Measurements from ENCODE around the gene INSM1.

The INSM1 gene

DNA sequence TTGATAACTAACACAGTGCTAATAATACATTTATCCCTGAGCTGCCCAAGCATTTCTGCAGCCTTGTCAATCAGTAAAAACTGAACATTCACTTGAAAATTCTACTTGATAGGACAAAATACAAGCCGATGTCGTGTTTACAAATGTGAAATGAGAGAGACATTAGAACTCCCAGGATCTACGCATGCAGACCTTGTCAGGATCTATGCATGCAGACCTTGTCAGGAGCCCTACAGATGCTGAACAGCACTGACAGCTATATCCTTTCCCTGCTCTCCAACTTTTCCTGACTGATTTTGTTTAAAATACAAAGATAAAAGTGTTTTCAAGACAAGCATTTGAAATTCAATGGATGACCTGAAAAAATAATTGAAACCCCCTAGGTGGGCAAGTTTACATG, 28.9 kb downstream of the INSM1 start:
- no peak for ATAC-seq
- peaks cover 6% of the 10 kb centered on the region for H3K36me3 Mint-ChIP-seq

DNA sequence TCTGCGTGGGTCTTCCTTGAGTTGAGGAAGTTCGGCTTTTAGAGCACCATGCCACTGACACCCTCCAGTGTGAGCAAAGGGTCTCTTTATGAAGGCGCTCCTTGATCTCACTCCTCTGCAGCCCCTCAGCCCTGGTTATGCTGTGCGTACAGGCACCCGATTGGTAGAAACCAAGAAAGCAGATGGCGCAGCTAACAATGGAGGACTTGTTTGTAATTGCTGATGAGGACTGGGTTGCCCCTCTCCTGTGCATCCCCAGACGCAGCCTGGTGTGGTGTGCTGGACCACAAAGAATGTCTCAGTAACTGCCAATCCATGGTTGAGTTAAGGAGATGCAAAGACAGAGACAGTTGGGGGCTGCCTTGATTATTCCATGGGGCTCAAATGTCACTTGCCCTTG, 30.2 kb downstream of the INSM1 start:
- no peak for DNase-seq (ENCODE audit: low spot score in 2 of 2)
- Mint-ChIP-seq H3K36me3 (no peaks in the 10 kb centered on the region), H3K4me1 (no peaks in the 10 kb centered on the region), H3K9me3 (no peaks in the 10 kb centered on the region), H3K27ac (no peak overlapping the region), H3K4me3 (no peak overlapping the region)
- no peak for ATAC-seq

More for the DNA sequence above, 28.9 kb downstream of the INSM1 start:
- H3K4me1 Mint-ChIP-seq, result no peaks in the 10 kb centered on the region
- H3K4me3 Mint-ChIP-seq, result no peak overlapping the region
- no peak for DNase-seq (ENCODE audit: low spot score in 2 of 2)
- H3K27ac Mint-ChIP-seq, result no peak overlapping the region
- H3K9me3 Mint-ChIP-seq, result no peaks in the 10 kb centered on the region

DNA sequence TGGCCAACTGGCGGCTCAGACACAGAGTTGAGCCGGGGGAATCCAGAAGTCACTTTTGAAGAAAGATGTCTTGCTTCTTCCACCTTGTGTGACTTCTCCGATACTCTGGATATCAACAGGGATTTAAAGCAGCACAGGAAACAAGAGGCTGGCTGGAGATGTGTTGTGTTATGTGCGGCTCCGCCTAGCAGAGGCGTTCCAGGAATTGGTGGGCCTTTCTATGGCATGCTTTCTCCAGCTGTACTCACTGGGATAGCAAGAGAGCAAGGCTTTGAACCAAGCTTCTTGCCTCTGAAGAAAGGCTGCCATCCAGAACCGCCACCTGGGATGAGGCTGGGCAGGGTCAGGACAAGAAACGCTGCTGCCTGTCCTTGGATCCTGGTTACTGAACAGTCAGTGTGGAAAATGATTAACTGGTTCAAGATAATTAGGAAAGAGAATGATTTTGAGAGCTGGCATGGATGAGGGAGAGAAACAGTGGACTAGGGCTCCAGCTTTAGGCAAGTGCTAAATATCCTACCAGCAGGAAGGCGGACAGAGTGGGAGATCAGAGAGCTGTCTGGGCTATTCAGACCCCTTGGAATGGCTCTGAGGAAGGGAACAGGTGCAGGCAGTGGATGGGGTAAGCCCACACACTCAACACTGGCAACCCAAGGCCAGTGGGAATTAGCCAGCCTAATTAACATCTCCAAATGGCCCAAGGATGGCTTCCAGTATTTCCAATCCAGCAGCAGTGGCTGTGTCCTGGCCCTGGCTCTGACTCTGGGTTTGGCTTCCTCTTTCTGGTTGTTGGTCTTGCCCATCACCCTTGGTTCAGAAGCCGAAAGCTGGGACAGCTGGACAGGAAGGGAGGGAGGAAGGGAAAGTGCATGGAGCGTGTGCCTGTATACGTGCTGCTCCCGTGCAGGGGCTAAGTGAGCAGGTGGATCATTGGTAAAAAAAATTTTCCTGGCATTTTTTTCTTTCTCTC, 31.9 kb downstream of the INSM1 start:
- no peak overlapping the region for H3K27ac Mint-ChIP-seq
- H3K9me3 Mint-ChIP-seq, result no peaks in the 10 kb centered on the region
- no peak overlapping the region for H3K4me3 Mint-ChIP-seq
- no peaks in the 10 kb centered on the region for H3K4me1 Mint-ChIP-seq
- ATAC-seq (no peak), DNase-seq (ENCODE audit: low spot score in 2 of 2) (no peak)
- no peaks in the 10 kb centered on the region for H3K36me3 Mint-ChIP-seq

DNA sequence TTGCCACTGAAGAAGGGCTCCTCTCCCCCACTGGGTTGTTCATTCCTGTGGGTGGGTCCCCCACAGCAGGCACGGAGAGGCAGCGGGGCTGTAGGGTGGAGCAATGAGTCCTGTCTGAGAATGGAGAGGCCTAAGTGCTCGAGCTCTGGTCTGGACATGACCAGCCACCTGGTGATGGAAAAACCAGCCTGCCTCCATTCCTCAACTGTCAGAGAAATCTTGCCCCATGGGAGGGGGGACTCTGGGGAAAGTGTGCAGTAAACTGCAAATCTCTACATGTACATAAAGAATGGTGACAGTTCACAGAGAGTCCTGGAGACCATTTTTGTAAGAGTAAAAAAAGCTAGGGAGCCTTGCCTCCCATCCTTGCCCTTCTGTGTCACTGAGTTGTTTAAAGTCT, 34.1 kb downstream of the INSM1 start:
- no peaks in the 10 kb centered on the region for H3K4me1 Mint-ChIP-seq

DNA sequence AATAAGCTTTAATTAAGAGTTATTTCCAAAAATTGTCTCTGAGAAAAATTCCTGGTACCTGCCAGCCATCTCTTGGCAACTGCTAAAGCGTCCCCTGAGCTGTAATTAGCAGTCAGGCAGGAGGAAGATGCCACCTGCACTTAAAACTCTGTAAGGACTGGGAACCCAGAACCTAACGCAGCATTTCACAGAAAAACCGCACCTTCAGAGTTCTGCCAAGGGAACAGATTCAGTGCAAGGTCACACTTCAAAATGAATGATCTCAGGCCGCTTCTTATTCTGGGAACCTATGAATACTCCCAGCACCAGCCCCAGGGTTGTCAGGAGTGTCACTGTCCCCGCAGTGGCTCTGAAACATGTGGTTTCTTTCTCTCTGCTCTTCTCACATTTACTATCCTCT, 36.7 kb downstream of the INSM1 start:
- DNase-seq (ENCODE audit: low spot score in 2 of 2) (no peak), ATAC-seq (no peak)
- no peaks in the 10 kb centered on the region for H3K36me3 Mint-ChIP-seq
- no peak overlapping the region for H3K27ac Mint-ChIP-seq
- H3K4me1 Mint-ChIP-seq, result no peaks in the 10 kb centered on the region
- H3K9me3 Mint-ChIP-seq, result no peaks in the 10 kb centered on the region
- no peak overlapping the region for H3K4me3 Mint-ChIP-seq

More for the DNA sequence above, 34.1 kb downstream of the INSM1 start:
- Mint-ChIP-seq H3K4me3 (no peak overlapping the region), H3K36me3 (no peaks in the 10 kb centered on the region), H3K27ac (no peak overlapping the region), H3K9me3 (no peaks in the 10 kb centered on the region)
- no peak for DNase-seq (ENCODE audit: low spot score in 2 of 2)
- no peak for ATAC-seq

DNA sequence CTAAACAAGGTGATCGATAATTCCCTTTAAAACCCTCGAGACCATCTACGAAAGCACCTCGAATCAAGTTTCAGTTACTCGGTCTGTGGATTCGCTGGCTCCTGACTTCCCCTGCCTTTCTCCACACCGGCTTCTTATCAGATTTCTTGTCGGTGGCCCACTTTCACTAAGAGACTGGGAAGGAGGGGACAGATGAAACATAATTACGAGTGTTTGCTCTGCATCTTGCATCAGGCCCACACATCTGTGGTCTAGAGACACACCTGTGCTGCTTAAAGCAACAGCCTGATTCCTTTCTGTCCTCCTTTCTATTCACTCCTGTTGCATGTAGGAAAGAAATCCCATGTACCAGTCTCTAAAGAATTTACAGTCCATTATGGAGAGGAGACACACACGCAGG, 37.7 kb downstream of the INSM1 start:
- Mint-ChIP-seq H3K4me3 (no peak overlapping the region), H3K36me3 (no peaks in the 10 kb centered on the region), H3K9me3 (no peaks in the 10 kb centered on the region), H3K27ac (no peak overlapping the region), H3K4me1 (no peaks in the 10 kb centered on the region)
- DNase-seq (ENCODE audit: low spot score in 2 of 2) (no peak), ATAC-seq (no peak)

DNA sequence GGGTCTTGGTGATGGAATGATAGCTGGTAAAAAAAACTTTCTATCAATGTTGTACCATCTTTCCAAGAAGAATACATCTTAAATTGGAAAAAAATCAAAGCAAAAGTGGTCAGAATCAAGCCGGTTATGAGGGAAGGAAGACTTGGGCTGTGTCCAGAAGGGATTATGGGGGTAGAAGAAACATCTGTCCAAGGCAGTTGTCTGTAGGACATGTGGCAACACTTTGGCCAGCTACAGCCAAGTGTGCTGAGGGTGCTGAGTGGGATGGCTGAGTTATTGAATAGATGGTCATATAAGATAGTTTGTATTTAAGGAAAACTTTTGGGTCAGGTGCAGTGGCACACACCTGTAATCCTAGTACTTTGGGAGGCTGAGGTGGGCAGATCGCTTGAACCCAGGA, 38.4 kb downstream of the INSM1 start:
- DNase-seq (ENCODE audit: low spot score in 2 of 2) (no peak), ATAC-seq (no peak)
- Mint-ChIP-seq H3K9me3 (no peaks in the 10 kb centered on the region), H3K36me3 (peaks cover under 1% of the 10 kb centered on the region), H3K4me3 (no peak overlapping the region), H3K27ac (no peak overlapping the region), H3K4me1 (no peaks in the 10 kb centered on the region)

DNA sequence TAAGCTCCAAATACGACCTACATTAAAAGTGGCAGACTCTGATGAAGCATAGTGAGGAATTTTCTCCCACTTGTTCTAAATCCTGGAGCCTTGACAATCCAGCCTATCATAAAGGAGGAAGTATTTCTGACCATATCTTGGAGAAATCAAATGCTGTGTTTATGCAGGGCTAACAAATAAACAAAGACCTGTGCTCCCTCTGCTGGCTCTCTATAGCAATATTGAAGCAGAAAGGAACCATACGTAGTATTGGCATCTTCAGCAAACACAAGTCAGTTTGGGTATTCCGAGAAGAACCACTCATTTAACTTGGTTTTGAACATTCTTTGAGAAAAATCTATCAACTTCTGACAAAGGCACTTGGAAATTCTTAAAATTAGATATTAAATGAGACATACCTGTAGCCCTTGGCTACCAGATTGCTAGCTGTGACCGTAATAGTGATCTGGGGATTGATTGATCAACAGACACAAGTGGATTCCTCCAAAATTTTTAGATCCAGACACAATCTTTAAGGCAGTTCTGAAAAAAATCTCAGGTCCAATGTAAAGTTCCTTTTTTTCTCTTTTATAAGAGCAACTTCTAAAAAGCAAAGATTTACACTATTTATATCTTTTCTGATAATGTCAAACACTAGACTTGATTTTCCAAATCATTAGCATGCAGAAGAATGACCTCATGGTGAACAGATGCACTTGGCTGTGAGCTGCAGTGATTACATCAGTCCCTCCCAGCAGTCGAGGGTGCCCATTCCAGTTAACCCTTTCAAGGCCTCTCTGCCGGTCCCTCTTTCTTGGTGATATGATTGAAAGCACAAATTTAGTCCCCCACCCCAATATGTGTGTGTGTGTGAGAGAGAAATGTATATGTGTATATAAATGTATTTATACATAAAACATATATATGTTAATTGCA, 40.2 kb downstream of the INSM1 start:
- Mint-ChIP-seq H3K9me3 (no peaks in the 10 kb centered on the region), H3K4me1 (peaks cover 18% of the 10 kb centered on the region), H3K36me3 (peaks cover 7% of the 10 kb centered on the region), H3K4me3 (no peak overlapping the region), H3K27ac (no peak overlapping the region)
- DNase-seq (ENCODE audit: low spot score in 2 of 2) (no peak), ATAC-seq (no peak)

DNA sequence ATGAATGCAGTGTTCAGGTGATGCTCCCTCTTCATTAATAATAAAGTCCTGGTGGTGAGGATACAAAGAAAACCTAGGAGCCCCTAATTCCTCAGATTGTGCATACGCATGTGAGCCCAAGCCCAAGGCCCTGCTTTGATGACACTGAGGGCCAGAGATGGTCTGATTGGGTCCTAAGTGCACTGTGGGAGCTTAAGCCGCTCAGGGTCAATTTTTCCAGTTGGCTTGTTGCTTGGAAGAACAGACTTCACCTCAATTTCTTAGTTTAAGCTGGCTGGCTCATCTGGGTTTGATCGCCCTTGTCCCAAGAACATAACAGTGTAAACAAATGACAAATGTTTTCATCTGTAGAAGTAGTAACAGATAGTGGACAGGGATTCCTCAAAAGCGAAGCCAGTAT, 41.4 kb downstream of the INSM1 start:
- H3K4me3 Mint-ChIP-seq, result no peak overlapping the region
- peaks cover 7% of the 10 kb centered on the region for H3K36me3 Mint-ChIP-seq
- H3K4me1 Mint-ChIP-seq, result peaks cover 21% of the 10 kb centered on the region
- H3K27ac Mint-ChIP-seq, result no peak overlapping the region
- ATAC-seq, result no peak
- no peaks in the 10 kb centered on the region for H3K9me3 Mint-ChIP-seq
- DNase-seq (ENCODE audit: low spot score in 2 of 2), result no peak

DNA sequence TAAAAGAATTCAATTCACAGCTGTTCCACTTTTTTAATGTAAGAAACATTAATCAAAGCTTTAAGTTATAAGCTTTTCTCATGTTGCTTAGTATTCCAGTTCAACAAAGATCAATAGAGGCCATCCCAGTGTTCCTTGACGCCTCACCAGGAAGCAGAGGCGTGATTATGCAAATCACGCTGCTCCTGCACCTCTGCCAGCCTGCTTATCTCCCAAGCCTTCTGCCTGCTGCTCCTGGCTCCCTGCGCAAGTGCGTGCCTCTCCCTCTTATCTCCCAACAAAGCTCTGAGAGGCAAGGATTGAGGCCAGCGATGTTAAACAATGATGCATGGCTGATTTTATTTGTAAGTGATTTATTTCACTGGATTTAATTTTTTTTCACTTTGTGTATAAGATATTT, 42.8 kb downstream of the INSM1 start:
- no peak overlapping the region for H3K4me3 Mint-ChIP-seq
- ATAC-seq (no peak), DNase-seq (ENCODE audit: low spot score in 2 of 2) (no peak)
- peaks cover 21% of the 10 kb centered on the region for H3K4me1 Mint-ChIP-seq
- H3K9me3 Mint-ChIP-seq, result no peaks in the 10 kb centered on the region
- H3K36me3 Mint-ChIP-seq, result peaks cover 7% of the 10 kb centered on the region
- H3K27ac Mint-ChIP-seq, result no peak overlapping the region

DNA sequence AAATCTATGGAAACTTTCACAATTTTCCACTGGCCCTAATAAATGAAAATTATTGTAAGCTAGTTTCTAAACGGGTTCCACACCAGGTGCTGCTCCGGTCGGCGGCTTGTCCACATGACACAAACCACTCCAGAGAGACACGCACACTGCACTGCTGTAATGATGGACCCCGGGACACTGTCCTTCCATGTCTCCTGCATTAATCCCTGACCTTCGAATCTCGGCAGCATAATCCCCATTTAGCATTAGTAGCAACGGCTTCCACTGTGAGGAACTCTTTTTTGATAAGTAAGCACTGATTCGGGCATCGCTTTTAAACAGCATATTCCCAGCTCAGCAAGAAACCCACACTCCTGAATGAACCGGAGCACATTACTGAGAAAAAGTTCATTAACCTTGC, 43.5 kb downstream of the INSM1 start:
- no peak overlapping the region for H3K27ac Mint-ChIP-seq
- ATAC-seq, result no peak

DNA sequence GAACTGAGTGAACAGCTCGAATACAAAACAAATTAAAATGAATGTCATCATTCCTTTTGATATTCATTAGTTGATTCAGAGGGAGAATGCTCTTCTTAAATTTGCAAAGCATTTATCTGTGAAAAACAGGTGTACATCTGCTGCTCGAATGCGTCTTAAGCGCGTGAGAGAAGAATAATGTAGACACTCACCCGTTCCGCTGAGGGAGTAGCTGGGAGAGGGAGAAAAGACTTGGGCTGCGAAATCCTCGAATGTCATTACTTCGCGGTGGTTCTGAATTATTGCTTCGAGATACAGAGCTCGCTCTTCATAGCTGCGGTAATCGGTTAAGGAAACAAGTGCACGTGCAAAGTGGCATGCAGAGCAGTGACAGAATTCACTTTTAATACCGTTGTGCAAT, 43.9 kb downstream of the INSM1 start:
- Mint-ChIP-seq H3K9me3 (no peaks in the 10 kb centered on the region), H3K4me1 (peaks cover 26% of the 10 kb centered on the region), H3K27ac (no peak overlapping the region), H3K4me3 (no peak overlapping the region), H3K36me3 (peaks cover 7% of the 10 kb centered on the region)
- DNase-seq (ENCODE audit: low spot score in 2 of 2) (no peak), ATAC-seq (no peak)

More for the DNA sequence above, 43.5 kb downstream of the INSM1 start:
- H3K9me3 Mint-ChIP-seq, result no peaks in the 10 kb centered on the region
- peaks cover 7% of the 10 kb centered on the region for H3K36me3 Mint-ChIP-seq
- no peak for DNase-seq (ENCODE audit: low spot score in 2 of 2)
- H3K4me1 Mint-ChIP-seq, result peaks cover 26% of the 10 kb centered on the region
- H3K4me3 Mint-ChIP-seq, result no peak overlapping the region

DNA sequence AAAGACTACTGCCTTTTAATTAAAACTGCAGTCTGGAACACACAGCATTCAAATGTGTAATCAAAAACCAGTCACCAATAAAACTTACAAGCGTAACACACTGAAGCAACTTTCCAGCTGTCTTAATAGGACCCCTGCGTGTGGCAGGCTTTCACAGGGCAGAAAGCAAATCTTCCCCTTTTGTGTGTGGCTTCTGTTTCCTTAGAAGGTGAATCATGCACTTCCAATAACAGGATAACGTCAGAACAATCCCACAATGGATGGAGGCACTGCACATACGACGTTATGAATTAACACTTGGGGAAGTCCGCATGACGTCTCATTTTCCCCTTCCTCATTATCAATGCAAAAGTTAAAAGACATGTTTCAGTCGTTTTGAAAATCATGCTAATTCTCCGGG, 44.8 kb downstream of the INSM1 start:
- Mint-ChIP-seq H3K4me3 (no peak overlapping the region), H3K36me3 (peaks cover 7% of the 10 kb centered on the region), H3K4me1 (peaks cover 32% of the 10 kb centered on the region), H3K27ac (peak overlapping the region; percentile 38), H3K9me3 (no peaks in the 10 kb centered on the region)
- peak; percentile 69 for ATAC-seq
- no peak for DNase-seq (ENCODE audit: low spot score in 2 of 2)

DNA sequence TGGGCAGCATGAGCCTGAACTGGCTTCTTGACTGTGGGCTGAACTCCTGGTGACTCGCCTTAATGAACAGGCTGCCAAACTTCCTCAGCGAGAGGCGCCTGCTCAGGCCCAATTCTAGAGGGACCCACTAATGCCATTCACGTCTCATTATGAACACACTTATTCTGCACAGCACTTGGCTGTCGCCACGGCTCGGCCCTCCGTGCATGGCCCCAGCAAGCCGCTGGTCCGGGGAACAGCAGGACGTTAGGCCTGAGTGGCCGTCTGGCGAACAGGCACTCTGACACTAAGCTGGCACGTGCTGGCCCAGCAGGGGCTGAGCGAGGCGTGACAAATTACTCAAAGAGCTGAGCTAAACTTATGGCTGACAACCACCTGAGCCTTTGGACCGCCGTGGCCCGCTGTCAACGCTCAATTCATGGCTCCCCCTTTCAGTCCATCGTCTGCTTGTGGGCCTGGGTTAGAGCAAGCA, 45.9 kb downstream of the INSM1 start:
- no peak overlapping the region for H3K27ac Mint-ChIP-seq
- ATAC-seq (no peak), DNase-seq (ENCODE audit: low spot score in 2 of 2) (no peak)
- H3K9me3 Mint-ChIP-seq, result no peaks in the 10 kb centered on the region
- peaks cover 37% of the 10 kb centered on the region for H3K4me1 Mint-ChIP-seq
- H3K4me3 Mint-ChIP-seq, result no peak overlapping the region
- H3K36me3 Mint-ChIP-seq, result peaks cover 7% of the 10 kb centered on the region

DNA sequence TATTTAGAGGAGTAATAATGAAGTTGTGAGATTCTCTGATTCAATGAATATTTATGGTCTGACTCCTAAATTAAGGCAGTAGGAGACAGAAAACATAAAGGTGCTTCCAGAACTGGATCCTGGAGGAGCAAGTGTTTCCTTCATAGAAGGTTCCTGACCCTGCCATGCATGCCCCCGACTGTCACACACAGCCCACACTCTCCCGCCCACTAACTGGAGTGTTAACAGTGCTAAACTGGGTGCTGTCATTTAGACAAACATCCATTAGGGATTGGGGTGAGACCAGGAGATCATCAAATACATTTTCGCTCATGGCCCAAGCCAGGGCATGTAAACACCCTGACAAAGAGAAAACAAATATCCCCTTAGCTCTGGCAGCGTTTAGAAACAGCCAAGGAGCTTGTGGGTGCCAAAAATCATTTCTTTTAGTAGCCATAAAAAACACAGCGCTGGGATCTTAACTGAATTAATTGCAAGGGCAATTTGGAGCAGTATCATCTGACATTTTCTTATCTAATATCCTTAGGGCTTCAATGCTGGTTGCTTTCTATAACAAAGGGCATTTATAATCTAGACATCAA, 46.8 kb downstream of the INSM1 start:
- ATAC-seq (no peak), DNase-seq (ENCODE audit: low spot score in 2 of 2) (no peak)
- Mint-ChIP-seq H3K36me3 (peaks cover 7% of the 10 kb centered on the region), H3K9me3 (no peaks in the 10 kb centered on the region), H3K27ac (no peak overlapping the region), H3K4me3 (no peak overlapping the region), H3K4me1 (peaks cover 37% of the 10 kb centered on the region)
